ENCODE measurements around the gene TIMM21.
A peak's percentile ranks its signal among the peaks of the same experiment; 100 is the strongest.

TIMM21 gene

GRCh38 chr18:74147779-74148542 is at the start of gene TIMM21, which contains the start of gene FBXO15:
TSS of gene TIMM21 (plus strand) at chr18:74148523. CDS start at chr18:74148809, 286 bp downstream.
TSS of gene FBXO15 (minus strand) at chr18:74147834. CDS start at chr18:74147785, 49 bp downstream.
- peak; percentile 99 for FAIRE-seq

- FAIRE-seq: no peak
Measured at GRCh38 chr18:74108460-74108859, 39.9 kb upstream of the TIMM21 start.

GRCh38 chr18:74110149-74110548 is 38.2 kb upstream of the TIMM21 start:
- no peak for FAIRE-seq

GRCh38 chr18:74110976-74111375 is 37.3 kb upstream of the TIMM21 start:
- no peak for FAIRE-seq

- no peak for FAIRE-seq
Measured at GRCh38 chr18:74113711-74114110, 34.6 kb upstream of the TIMM21 start.

GRCh38 chr18:74114116-74114515 is 34.2 kb upstream of the TIMM21 start:
- no peak for FAIRE-seq

- FAIRE-seq: no peak
Measured at GRCh38 chr18:74115046-74115445, 33.3 kb upstream of the TIMM21 start.

- FAIRE-seq: peak; percentile 77
Measured at GRCh38 chr18:74116633-74117554, 31.4 kb upstream of the TIMM21 start.

GRCh38 chr18:74123200-74123599 is 25.1 kb upstream of the TIMM21 start:
- FAIRE-seq: no peak

- no peak for FAIRE-seq
Measured at GRCh38 chr18:74124642-74125041, 23.7 kb upstream of the TIMM21 start.

GRCh38 chr18:74126684-74127655 is 21.4 kb upstream of the TIMM21 start:
- FAIRE-seq: no peak

- no peak for FAIRE-seq
Measured at GRCh38 chr18:74128159-74128558, 20.2 kb upstream of the TIMM21 start.

GRCh38 chr18:74131124-74131523 is 17.2 kb upstream of the TIMM21 start:
- FAIRE-seq: no peak

- no peak for FAIRE-seq
Measured at GRCh38 chr18:74132201-74132600, 16.1 kb upstream of the TIMM21 start.

- no peak for FAIRE-seq
Measured at GRCh38 chr18:74137920-74138538, 10.3 kb upstream of the TIMM21 start.

- FAIRE-seq: no peak
Measured at GRCh38 chr18:74139411-74139810, 8.9 kb upstream of the TIMM21 start.

GRCh38 chr18:74139888-74140287 is 8.4 kb upstream of the TIMM21 start:
- no peak for FAIRE-seq

GRCh38 chr18:74140582-74140981 is 7.7 kb upstream of the TIMM21 start:
- FAIRE-seq: no peak

- FAIRE-seq: no peak
Measured at GRCh38 chr18:74141667-74142066, 6.7 kb upstream of the TIMM21 start.

GRCh38 chr18:74142252-74142651 is 6.1 kb upstream of the TIMM21 start:
- no peak for FAIRE-seq

GRCh38 chr18:74146756-74147155 is 1.6 kb upstream of the TIMM21 start:
- FAIRE-seq: no peak

GRCh38 chr18:74147491-74147778 is 888 bp upstream of the TIMM21 start:
- no peak for FAIRE-seq
